Type B pancreatic cell (in vitro differentiated cells): ENCODE measurements around the gene RNF144B. TPM values are rescaled to one million over a fixed set of nuclear protein-coding genes. Genes with fewer than 3 reads are reported as not detected.
"Not testable (repeated sequence)": the region's sequence is repeated elsewhere in the genome, so short reads cannot be mapped to it uniquely, and the experiment has no call there.

Source experiments
- DNase-seq: peaks from one replicate; pipeline ENCODE4 v3.0.0; 2021; ENCODE audit warnings: mixed read lengths; ENCODE audit not compliant: unreplicated experiment; ENCODE audit errors: extremely low spot score
- H3K27ac Mint-ChIP-seq: 2 replicates; pipeline ENCODE4 v1.8.0; 2021; ENCODE audit warnings: mild to moderate bottlenecking, mixed read lengths
- H3K27me3 Mint-ChIP-seq: 2 replicates; pipeline ENCODE4 v1.8.0; 2021; ENCODE audit warnings: mixed read lengths
- H3K36me3 Mint-ChIP-seq: 2 replicates; pipeline ENCODE4 v1.8.0; 2021; ENCODE audit warnings: mixed read lengths
- H3K4me1 Mint-ChIP-seq: one replicate; pipeline ENCODE4 v1.8.0; 2021; ENCODE audit warnings: mixed read lengths; ENCODE audit not compliant: unreplicated experiment
- H3K4me3 Mint-ChIP-seq: 2 replicates; pipeline ENCODE4 v1.8.0; 2021; ENCODE audit warnings: mild to moderate bottlenecking, mixed read lengths
- H3K9me3 Mint-ChIP-seq: 2 replicates; pipeline ENCODE4 v1.8.0; 2021; ENCODE audit warnings: mixed read lengths
- total RNA-seq: library from RNA; stranded (reverse); gene quantifications from 2 replicates; pipeline ENCODE4 v1.2.1, GENCODE V29; 2021; ENCODE audit warnings: low replicate concordance
- TF ChIP-seq, protein P1 (sequence below): fragments of 200-600 bp; sonication (generic); conservative IDR thresholded peaks from 2 replicates; pipeline ENCODE4 v1.5.0; 2021; ENCODE audit warnings: antibody characterized with exemption, mild to moderate bottlenecking

Gene RNF144B
- total RNA-seq, 1 donor from 2014 or later, result 10.8 TPM

DNA sequence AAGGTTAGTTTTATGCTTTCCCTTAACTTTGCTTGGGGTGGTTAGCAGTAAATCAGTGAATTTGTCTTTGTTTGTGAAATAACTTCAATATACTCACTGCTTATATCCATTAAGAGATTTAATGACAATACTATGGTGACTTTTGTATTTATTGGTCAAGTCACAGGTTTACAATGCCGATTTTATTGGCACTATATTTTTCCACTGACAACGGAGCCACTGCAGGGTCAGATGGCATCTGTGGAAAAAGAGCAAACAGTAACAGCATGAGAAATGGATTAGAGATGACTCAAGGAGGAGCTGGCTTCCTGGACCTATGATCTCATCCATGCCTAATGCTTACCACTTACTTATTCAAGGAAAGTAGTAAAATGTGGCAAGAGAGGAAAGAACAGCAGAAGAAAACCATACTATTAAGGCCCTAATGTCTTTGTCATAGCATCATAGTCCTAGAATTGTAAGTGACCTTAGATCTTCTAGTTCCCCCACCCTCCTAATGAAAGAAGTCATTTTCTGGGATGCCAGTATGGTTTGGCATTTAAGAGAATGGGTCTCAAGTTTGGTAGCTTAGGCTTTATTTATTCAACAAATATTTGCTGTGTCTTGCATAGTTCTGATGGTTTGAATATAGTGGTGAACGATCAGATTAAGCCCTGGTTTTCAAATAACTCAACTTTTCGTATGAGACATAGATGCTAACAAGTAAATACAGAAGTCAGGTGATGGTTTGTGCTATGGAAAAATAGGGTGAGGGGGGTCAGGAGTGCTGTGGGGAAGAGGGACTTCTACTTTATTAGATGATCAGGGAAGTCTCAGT is 18.5 kb downstream of the RNF144B start:
- DNase-seq, result no peak
- peaks cover 5% of the 10 kb centered on the region for H3K9me3 Mint-ChIP-seq
- H3K27me3 Mint-ChIP-seq, result no peaks in the 10 kb centered on the region
- peaks cover 3% of the 10 kb centered on the region for H3K36me3 Mint-ChIP-seq
- no peak overlapping the region for H3K4me3 Mint-ChIP-seq
- TF ChIP-seq, protein P1, sequence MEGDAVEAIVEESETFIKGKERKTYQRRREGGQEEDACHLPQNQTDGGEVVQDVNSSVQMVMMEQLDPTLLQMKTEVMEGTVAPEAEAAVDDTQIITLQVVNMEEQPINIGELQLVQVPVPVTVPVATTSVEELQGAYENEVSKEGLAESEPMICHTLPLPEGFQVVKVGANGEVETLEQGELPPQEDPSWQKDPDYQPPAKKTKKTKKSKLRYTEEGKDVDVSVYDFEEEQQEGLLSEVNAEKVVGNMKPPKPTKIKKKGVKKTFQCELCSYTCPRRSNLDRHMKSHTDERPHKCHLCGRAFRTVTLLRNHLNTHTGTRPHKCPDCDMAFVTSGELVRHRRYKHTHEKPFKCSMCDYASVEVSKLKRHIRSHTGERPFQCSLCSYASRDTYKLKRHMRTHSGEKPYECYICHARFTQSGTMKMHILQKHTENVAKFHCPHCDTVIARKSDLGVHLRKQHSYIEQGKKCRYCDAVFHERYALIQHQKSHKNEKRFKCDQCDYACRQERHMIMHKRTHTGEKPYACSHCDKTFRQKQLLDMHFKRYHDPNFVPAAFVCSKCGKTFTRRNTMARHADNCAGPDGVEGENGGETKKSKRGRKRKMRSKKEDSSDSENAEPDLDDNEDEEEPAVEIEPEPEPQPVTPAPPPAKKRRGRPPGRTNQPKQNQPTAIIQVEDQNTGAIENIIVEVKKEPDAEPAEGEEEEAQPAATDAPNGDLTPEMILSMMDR, result no peak
- H3K4me1 Mint-ChIP-seq, result peaks cover 8% of the 10 kb centered on the region
- H3K27ac Mint-ChIP-seq, result no peak overlapping the region

DNA sequence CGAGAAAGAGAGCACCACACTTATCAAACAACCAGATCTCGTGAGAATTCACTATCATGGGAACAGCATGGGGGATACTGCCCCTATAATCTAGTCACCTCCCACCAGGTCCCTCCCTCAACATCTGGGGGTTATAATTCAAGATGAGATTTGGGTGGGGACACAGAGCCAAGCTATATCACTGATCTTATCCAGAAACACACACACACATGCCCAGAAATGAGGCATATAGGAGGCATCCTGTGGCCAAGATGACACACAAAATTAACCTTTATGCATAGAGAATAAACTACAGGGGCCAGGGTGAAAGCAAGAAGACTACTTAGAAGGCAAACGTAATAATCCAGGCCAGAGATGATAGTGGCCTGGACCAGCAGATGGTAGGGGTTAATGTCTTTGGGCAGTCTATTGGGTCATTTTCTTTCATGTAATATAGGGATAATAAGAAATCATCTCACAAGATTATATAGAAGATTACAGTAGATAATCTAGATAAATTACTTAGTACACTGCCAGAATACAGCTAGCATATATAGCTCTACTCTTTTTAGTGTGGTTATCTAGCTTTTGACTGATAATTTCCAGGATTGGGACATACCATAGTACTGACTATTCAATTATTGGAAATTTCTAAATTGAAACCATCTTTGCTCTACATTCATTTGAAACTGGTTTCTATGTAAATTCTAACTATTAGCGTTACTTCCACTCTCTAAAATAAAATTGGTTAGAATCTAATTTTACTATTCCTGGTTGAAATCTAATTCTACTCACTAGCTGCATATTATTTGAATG is 20.0 kb downstream of the RNF144B start:
- Mint-ChIP-seq H3K27ac (no peak overlapping the region), H3K4me3 (no peak overlapping the region), H3K9me3 (peaks cover 5% of the 10 kb centered on the region), H3K36me3 (peaks cover 3% of the 10 kb centered on the region), H3K4me1 (peaks cover 4% of the 10 kb centered on the region), H3K27me3 (no peaks in the 10 kb centered on the region)
- no peak for DNase-seq
- TF ChIP-seq, protein P1, result no peak

DNA sequence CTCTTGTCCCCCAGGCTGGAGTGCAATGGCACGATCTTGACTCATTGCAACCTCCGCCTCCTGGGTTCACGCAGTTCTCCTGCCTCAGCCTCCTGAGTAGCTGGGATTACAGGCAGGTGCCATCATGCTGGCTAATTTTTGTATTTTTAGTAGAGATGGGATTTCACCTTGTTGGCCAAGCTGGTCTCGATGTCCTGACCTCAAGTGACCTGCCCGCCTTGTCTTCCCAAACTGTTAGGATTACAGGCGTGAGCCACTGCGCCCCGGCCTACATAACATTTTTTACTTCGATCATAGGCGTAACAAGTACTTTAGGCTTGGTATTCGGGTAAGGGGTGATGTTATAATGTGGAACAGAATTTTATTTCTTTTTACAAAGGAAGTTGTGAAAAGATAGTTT is 22.5 kb downstream of the RNF144B start:
- not testable (repeated sequence) for H3K36me3 Mint-ChIP-seq, H3K4me1 Mint-ChIP-seq, H3K27ac Mint-ChIP-seq, H3K9me3 Mint-ChIP-seq, DNase-seq, H3K4me3 Mint-ChIP-seq, H3K27me3 Mint-ChIP-seq

DNA sequence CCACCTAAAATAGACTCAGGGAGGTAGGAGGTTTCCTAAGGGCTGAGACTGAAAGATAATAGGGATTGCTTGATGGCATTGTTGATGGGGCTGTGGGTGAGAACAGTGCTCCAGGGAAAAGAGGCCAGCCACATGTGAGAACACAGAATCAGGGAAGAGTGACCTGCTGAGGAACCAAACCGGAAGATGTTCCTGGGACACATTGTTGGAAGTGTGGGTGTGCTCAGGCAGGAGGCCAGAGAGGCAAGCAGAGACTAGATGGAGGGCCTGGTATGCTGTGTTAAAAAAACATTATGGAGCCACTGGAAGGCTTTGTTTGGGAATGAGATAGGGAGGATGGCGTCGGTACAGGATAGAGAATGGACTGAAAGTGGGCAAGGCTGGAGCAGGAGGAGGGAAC is 23.3 kb downstream of the RNF144B start:
- Mint-ChIP-seq H3K9me3 (peaks cover 5% of the 10 kb centered on the region), H3K27me3 (no peaks in the 10 kb centered on the region), H3K27ac (no peak overlapping the region), H3K4me1 (peaks cover 6% of the 10 kb centered on the region), H3K4me3 (no peak overlapping the region), H3K36me3 (peaks cover 3% of the 10 kb centered on the region)
- TF ChIP-seq, protein P1, result no peak
- no peak for DNase-seq

DNA sequence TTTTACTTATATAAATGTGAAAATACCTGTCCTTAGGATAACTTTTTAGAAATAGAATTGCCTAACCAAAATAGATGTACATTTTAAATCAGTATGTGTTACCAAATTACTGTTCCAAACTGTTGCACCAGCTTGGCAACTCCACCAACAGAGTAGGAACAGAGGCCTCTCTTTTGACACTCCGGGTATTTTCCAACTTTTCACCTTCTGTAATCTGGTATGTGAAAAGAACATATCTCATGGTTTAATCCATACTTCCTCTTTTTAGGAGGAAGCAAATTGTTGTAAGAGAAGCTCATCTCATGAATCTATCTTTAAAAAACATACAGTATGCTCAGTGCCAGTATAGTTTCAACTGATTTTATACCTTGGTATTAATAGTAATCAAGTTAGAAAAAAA is 24.9 kb downstream of the RNF144B start:
- no peak overlapping the region for H3K27ac Mint-ChIP-seq
- H3K4me3 Mint-ChIP-seq, result no peak overlapping the region
- peaks cover 3% of the 10 kb centered on the region for H3K9me3 Mint-ChIP-seq
- DNase-seq, result no peak
- peaks cover 7% of the 10 kb centered on the region for H3K36me3 Mint-ChIP-seq
- no peaks in the 10 kb centered on the region for H3K27me3 Mint-ChIP-seq
- TF ChIP-seq, protein P1, result no peak
- peaks cover 17% of the 10 kb centered on the region for H3K4me1 Mint-ChIP-seq

DNA sequence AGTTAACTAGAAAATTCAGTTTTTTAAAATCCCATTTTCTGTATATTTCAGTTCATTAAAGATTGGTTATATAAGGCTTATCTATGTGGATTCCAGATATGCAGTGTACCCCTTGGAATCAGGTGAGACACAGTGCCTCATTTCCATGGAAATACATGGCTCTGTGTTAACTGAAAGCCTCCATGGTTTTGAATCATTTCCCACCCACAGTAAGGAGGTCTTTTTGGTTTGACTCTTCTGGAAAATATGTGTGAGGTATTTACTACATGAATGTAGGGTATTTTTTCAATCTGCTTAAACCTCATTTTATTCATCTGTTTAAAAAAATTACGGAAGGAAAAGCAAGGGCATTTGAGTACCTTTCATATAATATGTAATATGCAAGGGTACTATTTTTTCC is 25.5 kb downstream of the RNF144B start:
- Mint-ChIP-seq H3K4me3 (no peak overlapping the region), H3K36me3 (peaks cover 7% of the 10 kb centered on the region), H3K27me3 (no peaks in the 10 kb centered on the region), H3K9me3 (peaks cover 3% of the 10 kb centered on the region), H3K4me1 (peaks cover 17% of the 10 kb centered on the region), H3K27ac (no peak overlapping the region)
- no peak for DNase-seq
- TF ChIP-seq, protein P1, result no peak
